NT2/D1 (cell line): Measurements from ENCODE around the gene CLIC6.

ENCODE experiments used
- YY1 ChIP-seq: IDR thresholded peaks from 2 replicates; pipeline ENCODE4 v1.6.1; 2011; ENCODE audit not compliant: insufficient read length, insufficient read depth
- ZNF274 ChIP-seq: IDR thresholded peaks from 2 replicates; pipeline ENCODE4 v1.6.1; 2011; ENCODE audit warnings: mild to moderate bottlenecking, low read depth, low read length

DNA sequence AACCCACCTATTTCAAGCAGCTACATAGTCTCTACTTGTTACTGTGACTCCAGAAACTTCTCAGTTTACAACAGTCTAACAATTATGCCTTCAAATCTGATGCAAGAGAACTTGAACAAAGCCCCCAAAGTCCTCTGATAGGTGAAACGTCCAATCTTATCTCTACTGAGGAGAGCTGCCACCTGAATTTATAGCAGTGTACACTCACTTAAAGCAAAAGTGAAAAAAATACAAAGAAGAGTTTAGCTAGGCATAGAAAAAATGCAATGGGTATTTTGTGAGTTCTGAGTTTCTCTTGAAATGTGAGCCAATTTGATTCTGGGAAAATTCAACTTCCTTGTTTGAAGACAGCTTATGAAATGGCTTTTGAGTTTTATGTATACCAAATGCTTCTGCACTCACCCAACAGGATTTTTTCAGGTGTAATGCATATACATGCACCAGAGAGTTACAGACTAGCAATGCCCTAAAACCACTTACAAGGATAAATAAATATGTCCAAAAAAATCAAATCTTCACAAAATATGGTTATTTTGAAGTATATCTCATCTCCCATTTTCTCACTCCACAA is 17.8 kb upstream of the CLIC6 start:
- TF ChIP-seq YY1 (no peak), ZNF274 (no peak)
